ENCODE data around the gene C12orf75. TPM values are rescaled to one million over a fixed set of nuclear protein-coding genes. Genes with fewer than 3 reads are reported as not detected.
"Not testable (repeated sequence)": the region's sequence is repeated elsewhere in the genome, so short reads cannot be mapped to it uniquely, and the experiment has no call there.

Gene C12orf75
- total RNA-seq, 1 donor from 2014 or later: 183 TPM

DNA sequence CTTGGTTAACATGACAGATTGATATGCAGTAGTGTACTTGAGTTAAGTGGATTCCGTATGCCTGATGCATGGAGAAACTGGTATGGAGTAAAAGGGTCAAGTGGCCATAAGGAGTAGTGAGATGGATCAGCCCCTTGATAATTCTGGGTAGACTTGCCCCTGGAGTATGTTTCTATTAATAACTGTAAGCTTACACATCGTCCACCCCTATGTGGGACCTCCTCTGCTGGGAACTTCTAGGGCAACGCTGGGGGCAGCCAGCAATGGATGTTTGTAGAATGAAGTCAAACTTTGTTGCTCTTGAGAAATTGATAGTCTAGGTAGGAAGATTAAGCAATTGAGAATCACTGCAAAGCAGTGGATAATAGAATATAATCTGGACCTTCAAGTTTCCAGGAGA, 3.5 kb downstream of the C12orf75 start:
- intact Hi-C loops (cut with micrococcal nuclease): loop anchor here (5.0 to 10.0 kb wide), 7 partner anchors 33 to 1761 kb away; partner anchors contain the start of genes CHST11, CRY1, EID3 and HCFC2

DNA sequence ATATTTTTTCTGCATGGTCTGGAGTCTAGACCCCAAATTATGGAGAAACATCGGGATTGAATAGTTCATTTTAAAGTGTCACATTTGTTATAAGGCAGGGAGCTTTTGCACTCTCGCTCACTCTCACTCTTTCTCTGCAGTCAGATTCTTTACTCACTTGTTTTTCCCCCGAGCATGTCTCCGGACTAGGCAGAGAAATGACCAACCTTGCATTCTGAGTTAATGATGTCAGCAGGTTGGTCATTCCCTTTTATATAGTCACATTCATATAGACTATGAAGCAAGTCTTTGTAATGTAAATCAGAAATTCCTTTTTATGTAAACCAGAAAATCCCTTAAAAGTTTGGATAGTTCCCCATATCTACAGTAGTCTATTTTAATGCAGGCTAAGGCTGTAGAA, 4.1 kb downstream of the C12orf75 start:
- intact Hi-C loops (cut with micrococcal nuclease): loop anchor here (5.0 to 10.0 kb wide), 7 partner anchors 33 to 1760 kb away; partner anchors contain the start of genes CHST11, CRY1, EID3 and HCFC2

DNA sequence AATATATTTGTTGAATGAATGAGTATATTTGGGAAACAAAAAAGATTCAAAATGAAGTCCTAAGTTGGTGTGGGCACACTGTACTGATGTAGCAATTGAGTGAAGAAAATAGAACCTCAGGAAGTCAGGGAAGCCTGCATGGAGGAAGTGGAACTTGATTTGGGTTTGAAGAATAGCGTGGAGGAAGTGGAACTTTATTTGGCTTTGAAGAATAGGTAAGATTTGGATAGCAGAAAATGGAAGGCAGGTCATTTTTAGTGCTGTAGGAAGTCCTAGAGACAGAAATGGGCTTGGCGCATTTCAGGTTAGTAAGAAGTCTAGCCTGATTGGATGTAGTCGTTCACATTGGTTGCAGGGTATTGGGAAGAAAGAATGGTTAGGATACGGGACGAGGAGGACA, 5.4 kb downstream of the C12orf75 start:
- intact Hi-C loops (cut with micrococcal nuclease): loop anchor here (10.0 kb wide), 1 partner anchor 1759 kb away; the partner anchor contains the start of gene CRY1

DNA sequence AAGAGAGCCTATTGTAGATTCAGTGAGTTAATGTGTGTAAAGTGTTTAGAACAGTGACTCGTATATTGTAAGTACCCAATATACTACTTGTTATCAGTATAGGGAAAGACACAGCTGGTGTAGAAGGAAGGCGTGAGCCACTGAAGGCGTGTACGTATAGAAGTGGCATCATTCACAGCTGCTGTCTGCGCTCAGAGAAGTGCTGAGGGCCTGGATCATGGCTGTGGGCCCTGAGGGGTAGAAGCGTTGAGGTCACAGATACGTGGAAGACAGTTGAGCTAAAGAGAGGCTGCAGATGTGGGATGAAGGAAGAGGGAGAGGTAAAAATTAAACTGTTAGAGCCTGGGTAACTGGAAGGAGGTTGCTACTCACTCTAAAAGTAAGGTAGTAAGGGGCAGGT, 5.9 kb downstream of the C12orf75 start:
- intact Hi-C loops (cut with micrococcal nuclease): loop anchor here (10.0 kb wide), 1 partner anchor 1758 kb away; the partner anchor contains the start of gene CRY1

DNA sequence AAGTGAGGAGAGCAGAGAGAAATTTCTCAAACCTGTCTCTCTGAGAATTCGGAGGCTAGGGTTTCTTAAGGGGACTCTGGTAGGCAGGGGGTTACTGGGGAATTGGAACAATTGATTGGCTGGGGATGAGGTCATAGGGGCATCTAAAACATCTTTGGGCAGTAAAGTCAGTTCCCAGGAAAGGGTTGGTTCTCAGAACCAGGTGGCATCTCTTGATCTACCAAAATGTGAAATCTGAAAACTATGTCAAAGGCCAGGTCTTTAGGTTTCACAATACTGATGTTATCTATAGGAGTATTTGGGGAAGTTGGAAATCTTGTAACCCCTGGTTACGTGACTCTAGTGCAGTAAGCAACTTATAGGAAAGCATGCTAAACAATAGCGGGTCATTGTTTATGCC, 6.9 kb downstream of the C12orf75 start:
- intact Hi-C loops (cut with micrococcal nuclease): loop anchor here (1.0 to 10.0 kb wide), 2 partner anchors 9 to 1757 kb away; partner anchors contain the start of gene CRY1

DNA sequence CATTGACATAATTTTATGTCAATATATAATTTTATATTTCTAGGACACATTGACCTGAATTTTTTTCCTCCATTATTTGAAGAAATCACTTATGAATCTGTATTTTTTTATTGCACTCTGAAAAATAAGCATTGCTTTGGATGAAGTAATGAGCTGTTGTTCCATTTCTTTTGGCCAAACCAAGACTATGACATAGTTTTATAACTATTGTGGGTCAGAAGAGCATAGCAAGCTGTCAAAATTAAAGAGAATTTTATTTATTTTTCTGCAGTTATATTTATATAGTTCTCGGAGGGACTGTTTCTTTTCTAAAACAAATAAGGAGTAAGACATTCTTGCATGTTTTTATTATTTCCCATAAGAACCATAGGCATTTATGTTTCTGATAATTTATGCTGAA, 8.5 kb downstream of the C12orf75 start:
- intact Hi-C loops (cut with micrococcal nuclease): loop anchor here (10.0 kb wide), 1 partner anchor 1756 kb away; the partner anchor contains the start of gene CRY1

DNA sequence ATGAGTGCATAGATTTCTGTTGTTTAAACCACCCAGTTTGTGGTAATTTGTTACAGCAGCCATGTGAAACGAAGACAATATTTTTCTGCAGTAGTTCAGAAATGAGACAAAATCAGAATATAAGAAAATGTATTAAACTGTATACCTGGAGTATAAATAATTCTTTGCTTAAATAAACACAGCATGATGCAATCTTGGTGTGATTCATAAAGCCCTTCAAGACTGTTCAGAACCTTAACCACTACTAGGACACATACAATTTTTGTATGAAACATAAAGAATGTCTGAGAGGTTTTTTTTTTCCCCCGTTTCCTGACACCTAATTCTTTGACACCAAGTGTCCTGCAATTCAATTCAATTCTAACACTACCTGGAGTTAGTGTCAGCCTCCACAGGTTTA, 10.5 kb downstream of the C12orf75 start:
- intact Hi-C loops (cut with micrococcal nuclease): no loop called here

DNA sequence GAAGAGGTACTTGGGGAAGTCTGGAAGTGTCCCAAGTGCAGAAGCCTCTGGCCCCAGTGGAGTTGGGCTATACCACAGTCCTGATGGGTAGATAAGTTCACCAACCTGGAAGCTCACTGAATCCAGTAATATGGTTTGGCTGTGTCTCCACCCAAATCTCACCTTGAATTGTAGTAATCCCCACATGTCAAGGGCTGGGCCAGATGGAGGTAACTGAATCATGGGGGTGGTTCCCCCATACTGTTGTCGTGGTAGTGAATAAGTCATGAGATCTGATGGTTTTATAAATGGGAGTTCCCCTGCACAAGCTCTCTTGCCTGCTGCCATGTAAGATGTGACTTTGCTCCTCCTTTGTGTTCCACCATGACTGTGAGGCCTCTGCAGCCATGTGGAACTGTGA, 11.1 kb downstream of the C12orf75 start:
- intact Hi-C loops (cut with micrococcal nuclease): not testable (repeated sequence)

DNA sequence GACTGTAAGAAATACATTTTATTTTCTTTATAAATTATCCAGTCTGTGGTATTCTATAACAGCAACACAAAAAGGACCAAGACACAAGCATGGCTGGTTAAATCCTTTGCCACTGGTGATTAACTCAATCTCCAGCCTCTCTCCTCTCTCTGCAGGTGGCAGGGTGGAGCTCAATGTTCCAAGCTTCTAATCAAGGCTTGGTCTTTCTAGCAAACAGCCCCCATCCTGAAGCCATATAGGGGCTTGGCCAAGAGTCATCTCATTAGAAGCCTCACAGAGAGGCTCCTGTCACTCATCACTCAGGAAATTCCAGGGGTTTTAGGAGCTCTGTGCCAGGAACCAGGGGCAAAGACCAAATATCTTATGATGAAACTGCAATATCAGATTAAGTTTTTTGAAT, 12.0 kb downstream of the C12orf75 start:
- intact Hi-C loops (cut with micrococcal nuclease): no loop called here

DNA sequence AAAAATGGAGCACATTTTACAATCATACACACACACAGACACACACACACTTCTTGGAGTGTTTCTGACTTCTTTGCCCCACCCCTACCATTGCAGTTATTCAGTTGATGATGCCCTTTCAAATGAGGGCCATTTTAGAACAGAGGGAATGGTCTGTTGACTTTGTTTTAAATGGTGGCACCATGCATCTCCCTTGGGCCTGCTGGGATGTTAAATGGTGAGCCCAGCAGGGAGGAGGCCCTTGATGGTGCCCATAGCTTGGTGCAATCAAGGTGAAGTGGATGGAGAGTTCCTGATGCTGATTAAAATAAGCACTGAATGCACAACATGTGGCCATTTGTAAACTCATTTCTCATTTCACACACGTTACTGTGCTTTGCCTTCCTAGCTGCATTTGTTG, 13.3 kb downstream of the C12orf75 start:
- intact Hi-C loops (cut with micrococcal nuclease): no loop called here

DNA sequence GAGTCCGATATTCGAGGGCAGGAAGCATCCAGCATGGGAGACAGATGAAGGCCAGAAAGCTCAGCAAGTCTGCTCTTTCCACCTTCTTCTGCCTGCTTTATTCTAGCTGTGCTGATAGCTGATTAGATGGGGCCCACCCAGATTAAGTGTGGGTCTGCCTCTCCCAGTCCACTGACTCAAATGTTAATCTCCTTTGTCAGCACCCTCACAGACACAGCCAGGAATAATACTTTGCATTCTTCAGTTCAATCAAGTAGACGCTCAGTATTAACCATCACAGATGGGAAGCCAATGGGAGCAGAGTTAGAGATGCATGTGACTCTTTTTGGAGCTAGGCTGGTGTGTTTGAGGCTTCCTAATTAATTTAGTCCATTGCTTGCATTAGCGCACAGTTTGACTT, 17.0 kb downstream of the C12orf75 start:
- intact Hi-C loops (cut with micrococcal nuclease): no loop called here

DNA sequence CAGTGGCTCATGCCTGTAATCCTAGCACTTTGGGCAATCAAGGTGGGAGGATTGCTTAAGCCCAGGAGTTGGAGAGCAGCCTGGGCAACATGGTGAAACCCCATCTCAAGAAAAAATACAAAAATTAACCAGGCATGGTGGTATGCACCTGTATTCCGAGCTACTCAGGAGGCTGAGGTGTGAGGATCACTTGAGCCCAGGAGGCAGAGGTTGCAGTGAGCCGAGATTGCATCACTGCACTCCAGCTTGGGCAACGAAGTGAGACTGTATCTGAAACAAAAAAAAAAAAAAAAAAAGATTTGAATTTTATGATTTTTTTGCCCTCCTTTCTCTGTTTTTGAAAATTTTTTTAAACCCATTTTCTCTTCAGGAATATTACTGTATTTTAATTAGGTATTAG, 17.7 kb downstream of the C12orf75 start:
- intact Hi-C loops (cut with micrococcal nuclease): no loop called here

DNA sequence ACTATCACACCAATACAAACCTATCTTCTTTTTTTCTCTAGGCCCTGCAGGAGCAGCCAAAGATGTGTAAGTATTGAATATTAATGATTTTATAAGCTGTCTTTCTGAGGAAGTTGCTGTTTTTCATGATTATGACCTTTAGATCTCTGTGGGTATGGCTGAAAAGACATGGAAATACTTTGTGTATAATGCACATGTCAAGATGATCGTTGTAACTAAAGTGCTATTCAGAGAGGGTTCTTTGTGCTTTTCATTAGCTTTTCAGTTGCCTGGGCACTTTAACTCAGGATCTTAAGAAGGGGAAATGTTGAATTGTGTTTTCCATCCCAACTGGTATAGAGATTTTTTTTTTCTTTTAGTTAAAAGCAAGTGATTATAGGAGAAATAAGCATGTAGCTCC, 18.1 kb downstream of the C12orf75 start:
- intact Hi-C loops (cut with micrococcal nuclease): no loop called here

DNA sequence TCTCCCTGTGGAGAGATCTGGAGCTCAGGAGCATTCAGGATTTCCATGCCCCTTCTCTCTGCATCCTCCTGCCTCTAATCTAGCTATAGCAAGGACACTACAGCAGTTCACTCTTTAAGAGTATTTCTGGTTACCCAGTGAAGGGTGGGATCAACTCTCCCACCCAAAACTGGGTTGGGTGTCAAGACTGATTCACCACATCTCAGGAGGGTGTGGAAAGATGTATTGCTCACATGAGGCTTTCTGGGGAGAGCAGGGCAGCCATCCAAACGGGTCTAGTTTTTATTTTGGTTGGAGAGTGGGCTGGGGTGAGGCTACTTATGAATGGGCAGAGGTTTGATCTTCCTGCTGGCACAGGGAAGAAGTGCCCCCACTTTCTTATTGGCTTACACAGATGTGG, 18.6 kb downstream of the C12orf75 start:
- intact Hi-C loops (cut with micrococcal nuclease): no loop called here

DNA sequence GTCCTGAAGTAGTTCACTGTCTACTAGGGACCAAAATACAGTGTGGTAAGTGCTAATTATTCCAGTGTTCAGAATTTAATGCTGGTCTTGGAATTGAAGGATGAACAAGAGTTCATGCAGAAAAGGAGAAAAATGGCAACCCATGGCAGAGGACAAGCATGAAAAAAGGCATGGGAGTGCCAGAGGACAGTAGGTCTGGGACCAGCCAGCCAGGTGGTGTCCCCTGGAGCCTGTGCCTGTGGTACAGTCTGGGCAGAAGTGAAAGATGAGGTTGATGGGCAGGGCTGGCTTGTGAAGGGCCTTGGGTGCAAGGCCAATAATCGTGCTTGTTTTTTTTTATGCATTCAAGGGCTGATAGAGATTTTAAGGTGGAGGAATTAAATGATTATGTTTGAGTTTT, 21.0 kb downstream of the C12orf75 start:
- intact Hi-C loops (cut with micrococcal nuclease): no loop called here

DNA sequence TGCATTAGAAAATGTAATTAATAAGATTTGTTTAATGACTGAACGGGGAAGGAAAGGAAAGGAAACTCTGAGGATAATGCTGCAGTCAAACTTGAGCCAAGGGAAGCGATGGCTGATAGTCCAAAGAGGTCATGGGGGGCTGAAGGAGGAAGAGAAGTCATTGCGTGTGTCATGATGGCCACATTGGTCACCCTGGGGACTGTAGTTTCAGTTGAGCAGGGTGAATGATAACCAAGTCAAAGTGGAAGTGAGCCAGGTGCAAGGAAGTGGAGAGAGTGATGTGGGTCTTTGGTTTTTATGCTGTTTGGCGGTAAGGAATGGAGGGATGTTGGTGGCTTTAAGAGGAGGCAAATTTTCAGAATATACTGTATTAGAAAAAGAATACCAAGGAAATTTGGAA, 21.6 kb downstream of the C12orf75 start:
- intact Hi-C loops (cut with micrococcal nuclease): no loop called here

DNA sequence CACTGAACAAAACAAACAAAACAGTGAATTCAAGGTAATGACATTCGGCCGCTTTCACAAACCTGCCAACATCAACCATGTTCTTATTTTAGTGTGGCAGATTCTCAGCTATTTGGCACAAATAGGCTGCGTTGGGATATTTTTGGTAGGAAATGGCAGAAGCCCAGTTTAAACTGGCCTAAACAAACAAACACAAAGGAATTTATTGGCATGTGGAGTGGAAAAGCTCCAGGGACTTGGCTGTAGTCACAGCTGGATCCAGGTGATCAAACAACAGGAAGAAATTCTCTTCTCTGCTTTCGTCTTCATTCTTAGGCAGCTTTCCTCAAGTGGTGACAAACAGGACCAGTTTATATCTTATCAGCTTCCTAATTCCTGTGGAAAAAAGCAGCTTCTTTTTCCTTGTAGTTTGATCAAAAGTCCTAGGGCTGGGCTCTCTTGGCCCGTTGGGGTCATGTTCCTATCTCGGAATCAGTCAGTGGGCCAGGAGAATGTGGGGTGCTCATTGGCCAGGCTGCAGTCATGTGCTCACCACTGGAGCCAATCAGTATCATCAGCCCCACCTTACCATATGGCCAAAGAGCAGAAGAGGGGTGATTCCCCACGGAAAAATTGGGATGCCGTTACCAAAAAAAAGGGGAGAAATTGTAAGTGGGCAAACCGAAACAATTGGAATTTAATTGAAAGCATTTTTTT, 22.6 kb downstream of the C12orf75 start:
- intact Hi-C loops (cut with micrococcal nuclease): no loop called here

DNA sequence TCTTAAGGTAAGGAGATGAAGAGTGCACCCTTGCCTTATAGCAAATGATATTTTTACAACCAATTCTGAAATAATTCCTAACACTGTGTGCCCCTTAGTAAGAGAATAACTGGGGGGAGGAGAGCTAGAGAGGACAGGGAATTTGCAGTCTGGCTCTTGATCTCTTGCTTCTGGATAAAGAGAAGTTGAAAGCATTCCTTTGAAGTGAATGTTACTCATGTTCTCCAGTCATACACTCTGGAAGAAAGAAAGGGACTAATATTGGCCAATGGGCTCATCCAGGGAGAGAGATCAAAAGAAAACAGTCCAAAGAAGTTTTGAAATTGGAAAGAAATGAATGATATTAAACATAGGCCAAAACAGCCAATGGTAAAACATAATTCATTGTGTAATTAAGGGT, 25.3 kb downstream of the C12orf75 start:
- intact Hi-C loops (cut with micrococcal nuclease): loop anchor here (5.0 kb wide), 1 partner anchor 33 kb away; no protein-coding TSS in a partner anchor

DNA sequence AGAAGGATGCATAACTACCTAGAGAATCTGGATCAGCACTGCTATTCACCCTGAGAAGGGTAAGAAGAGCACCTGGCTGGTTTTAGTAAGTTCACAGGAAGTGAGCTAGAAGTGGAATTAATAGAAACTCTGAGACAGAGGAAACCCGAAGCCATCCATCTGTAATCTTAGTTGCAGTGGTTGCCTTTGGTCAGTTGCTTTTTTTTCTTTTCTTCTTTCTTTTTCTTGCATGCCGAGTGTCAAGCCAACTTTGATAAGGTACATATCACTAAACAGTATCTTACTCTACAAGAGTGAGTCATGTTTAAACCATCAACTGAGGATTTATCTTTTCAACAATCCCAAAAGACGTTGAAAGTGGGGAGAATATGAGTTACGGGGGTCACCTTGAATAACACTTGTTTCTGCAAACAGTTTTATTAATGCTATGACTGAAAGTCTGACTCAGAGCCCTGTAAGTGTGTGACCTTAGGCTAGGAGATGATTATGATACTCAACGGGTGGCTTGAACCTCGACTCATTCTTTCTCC, 26.7 kb downstream of the C12orf75 start:
- intact Hi-C loops (cut with micrococcal nuclease): loop anchor here (5.0 kb wide), 1 partner anchor 35 kb away; no protein-coding TSS in a partner anchor

DNA sequence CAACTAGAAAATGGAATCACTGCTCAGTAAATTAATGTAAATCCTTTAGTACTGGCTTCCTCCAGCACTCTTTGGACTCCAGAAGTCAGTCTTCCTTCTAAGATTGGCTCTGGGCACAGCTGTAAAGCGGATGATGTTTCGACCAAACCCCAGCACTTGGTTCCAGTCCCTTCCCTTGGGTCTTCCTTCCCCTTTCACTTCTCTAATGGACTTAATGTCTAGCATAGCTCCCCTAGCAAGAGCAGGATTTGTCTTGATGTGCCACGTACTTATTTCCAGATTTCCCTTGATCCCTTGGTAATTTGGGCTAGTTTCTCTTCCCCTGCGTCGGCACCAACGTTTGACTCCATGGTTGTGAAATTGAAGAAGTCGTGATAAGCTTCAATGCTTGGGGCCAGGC, 28.3 kb downstream of the C12orf75 start:
- intact Hi-C loops (cut with micrococcal nuclease): loop anchor here (5.0 kb wide), 1 partner anchor 36 kb away; no protein-coding TSS in a partner anchor

DNA sequence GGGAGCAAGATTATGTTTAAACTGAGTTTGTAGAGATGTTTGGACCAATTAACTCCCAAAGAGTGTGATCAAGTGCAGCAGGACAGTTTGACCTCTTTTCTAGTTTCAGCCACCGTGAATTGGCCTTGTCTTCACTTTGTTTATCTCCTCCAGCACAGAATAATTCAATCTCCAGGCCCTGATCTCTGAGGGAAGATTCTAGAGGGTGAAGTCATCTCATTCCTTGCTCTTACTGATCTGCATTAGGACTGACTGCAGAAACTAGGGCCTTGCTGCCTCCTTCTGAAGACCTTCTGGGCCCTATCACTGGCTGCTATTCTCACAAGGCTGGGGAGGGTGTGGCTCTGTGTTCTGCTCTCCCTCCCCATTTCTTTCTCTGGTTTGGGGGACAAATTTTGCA, 29.4 kb downstream of the C12orf75 start:
- intact Hi-C loops (cut with micrococcal nuclease): loop anchor here (5.0 kb wide), 1 partner anchor 38 kb away; no protein-coding TSS in a partner anchor

DNA sequence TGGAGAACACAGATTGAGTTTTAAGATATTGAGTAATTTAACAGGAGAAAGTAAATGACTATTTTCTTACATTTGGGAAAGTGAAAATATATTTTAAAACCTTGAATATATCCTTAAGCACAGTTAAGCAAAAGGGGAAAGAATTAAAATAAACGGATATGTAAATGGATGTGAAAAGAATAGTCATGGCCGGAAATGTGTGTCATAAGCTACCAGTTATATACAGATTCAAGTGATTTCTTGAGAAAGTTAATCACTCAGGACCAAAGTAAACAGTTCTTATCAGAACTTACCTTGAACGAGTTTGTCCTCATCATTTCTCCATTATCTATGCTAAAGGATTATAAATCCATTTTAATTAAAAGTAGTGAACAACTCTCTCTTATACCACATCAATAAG, 33.4 kb downstream of the C12orf75 start:
- intact Hi-C loops (cut with micrococcal nuclease): no loop called here

DNA sequence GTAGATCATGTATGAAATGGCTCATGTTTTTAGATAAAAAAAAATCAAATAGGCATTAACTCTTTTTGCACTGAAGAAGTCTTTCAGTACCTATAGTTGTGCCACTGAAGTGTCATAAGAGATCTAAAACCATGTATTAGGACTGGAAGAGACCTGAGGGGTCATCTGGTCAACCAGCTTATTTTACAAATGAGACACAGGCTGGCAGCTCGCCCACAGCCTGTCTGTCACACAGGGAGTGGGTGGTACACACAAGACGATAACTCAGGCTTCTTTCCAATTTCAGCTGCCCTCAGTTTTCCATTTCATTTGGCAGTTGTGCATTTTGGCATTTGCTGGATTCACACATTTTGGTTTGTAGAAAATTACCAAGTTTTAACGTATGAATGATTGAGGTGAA, 34.7 kb downstream of the C12orf75 start:
- intact Hi-C loops (cut with micrococcal nuclease): loop anchor here (5.0 kb wide), 1 partner anchor 33 kb away; the partner anchor contains the start of gene C12orf75
